HT1080 (cell line): ENCODE data around the gene DCTN1. TPM values are rescaled to one million over a fixed set of nuclear protein-coding genes. Genes with fewer than 3 reads are reported as not detected.
"Not testable (repeated sequence)": the region's sequence is repeated elsewhere in the genome, so short reads cannot be mapped to it uniquely, and the experiment has no call there.

Experiments used
- DNase-seq: peaks from one replicate; pipeline ENCODE4 v3.0.0-alpha.2; 2015; ENCODE audit warnings: low read depth
- polyA plus RNA-seq, 2 experiments: library from polyadenylated mRNA; depleted of rRNA; stranded (reverse); fragments of >200 nt; gene quantifications; 2 replicates each; pipeline ENCODE4 v1.2.3, GENCODE V29; 2015
- total RNA-seq: library from RNA; depleted of rRNA; stranded (reverse); fragments of >200 nt; shearing (Covaris generic); gene quantifications from 2 replicates; pipeline ENCODE4 v1.2.3, GENCODE V29; 2014; rRNA removed

The DCTN1 gene
- total RNA-seq: 73.0 and 84.6 TPM in 2 replicates
- polyA plus RNA-seq (2015; cell fraction: cytosol; rRNA removed): 47.5 and 54.4 TPM in 2 replicates
- 85.8 and 101 TPM in 2 replicates for polyA plus RNA-seq (2015; cell fraction: nucleus; rRNA removed)

DNA sequence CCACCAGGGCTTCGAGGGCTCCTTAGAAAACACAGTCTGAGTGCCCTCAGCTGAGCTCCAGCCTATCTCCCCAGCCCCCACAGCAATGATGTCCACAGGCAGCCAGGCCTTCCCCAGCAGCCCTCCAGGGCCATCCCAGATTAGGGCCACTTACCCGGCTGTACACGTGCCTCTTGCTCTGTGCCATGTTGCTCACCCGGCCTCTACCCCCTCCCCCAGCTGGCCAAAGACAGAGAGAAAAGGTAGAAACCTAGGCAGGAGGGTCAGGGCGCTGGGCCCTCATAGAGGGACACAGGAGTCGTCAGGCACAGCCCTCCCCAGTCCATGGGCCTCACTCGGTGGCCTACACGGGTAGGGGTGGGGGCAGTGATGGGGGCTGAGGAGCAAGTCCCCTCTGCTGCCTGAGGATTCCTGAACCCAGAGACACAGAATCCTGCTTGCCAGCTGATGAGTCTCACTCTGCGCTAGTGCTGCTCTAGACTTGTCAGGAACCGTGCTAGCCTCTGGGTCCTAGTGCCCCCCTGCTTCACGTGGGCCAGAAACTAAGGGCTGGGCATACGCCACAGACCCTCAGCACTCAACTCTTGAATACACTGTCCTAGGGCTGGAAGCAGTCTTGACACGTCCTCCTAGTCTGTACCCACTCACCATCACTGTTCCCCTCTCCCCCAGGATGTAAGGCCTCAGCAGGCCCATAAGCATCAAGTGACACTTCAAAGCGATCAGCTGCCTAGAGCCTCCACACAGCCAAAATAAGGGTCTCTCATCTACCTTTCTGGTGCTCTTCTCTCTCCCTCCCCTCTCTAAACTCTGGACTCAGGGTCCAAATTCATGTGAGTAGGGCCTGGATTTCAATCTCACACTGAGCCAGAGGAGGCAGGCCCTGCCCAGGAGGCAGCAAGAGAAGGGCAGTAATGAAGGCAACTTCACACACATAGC lies at the start of gene DCTN1:
Gene DCTN1 (minus strand): TSS at position 461 of the 939 bp plus-strand sequence. CDS start 274 bp downstream, at position 187.
- peak; percentile 26 for DNase-seq

- DNase-seq: no peak
Measured at GRCh38 chr2:74428675-74429074, 48.6 kb upstream of the DCTN1 start.

DNA sequence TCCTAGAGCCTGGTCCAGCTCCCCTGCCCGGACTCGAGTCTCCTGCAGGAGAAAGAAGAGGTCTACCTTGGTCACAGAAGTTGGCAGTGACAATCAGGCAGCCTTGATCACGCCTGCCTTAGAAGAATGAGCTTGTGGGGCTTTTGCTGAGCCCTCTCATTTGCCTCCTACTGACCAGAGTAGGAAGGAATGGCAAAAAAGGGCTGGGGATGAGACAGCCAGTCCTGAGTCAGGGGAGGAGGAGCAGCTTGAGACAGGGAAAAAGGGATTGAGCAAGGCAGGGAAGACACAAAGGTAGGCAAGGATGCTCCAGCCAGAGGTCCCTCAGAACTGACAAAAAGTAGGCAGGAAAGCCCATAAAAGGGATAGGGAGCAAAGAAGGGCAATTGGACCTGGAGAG lies 47.4 kb upstream of the DCTN1 start:
- DNase-seq: no peak

DNA sequence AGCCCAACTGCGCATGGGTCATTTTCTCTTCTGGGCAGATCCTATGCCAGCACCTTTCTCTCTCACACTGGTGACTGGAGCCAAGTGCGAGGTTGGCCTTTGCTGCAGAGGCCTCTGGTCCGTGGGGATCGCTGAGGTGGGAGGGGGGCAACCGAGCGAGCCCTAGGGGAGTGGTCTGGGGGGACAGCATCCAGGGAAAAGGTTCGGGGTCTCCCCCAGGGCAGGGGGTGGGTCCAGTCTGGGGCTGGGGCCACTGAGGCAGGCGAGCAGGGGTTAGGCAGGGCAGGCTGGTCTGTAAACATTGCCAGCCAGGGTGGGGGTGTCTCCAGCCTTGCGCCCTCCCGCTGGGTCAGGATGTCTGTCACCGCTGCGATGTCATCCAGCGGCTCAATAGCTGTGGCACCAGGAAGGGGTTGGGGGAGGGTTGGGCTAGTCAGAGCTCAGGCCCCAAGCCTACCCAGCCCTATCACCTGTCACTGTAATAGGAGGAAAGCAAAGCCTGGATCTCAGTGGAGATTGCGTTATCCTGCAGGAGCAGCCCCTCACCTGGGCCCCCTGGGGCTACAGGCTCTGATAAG lies 46.2 kb upstream of the DCTN1 start:
- DNase-seq: no peak

GRCh38 chr2:74425523-74425922 lies 45.4 kb upstream of the DCTN1 start:
- DNase-seq: no peak

DNA sequence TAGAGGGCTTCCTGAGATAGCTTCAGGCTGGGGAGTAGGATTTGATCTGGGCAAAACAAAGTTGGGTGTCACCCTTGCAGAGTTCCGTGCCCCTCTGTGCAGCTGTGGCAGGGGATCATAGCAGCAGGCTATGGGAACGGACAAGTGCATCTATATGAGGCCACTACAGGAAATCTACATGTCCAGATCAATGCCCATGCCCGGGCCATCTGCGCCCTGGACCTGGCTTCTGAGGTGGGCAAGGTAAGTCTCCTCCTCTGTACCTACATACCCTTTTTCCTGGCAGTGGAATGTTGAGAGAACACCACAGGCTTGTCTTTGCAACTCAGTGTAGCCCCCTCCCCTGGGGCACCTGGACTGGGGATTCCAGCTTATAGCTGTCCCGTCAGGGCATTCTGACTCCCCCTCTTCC lies 44.9 kb upstream of the DCTN1 start:
- DNase-seq: no peak

GRCh38 chr2:74424139-74424992 lies 44.3 kb upstream of the DCTN1 start:
- DNase-seq: no peak

DNA sequence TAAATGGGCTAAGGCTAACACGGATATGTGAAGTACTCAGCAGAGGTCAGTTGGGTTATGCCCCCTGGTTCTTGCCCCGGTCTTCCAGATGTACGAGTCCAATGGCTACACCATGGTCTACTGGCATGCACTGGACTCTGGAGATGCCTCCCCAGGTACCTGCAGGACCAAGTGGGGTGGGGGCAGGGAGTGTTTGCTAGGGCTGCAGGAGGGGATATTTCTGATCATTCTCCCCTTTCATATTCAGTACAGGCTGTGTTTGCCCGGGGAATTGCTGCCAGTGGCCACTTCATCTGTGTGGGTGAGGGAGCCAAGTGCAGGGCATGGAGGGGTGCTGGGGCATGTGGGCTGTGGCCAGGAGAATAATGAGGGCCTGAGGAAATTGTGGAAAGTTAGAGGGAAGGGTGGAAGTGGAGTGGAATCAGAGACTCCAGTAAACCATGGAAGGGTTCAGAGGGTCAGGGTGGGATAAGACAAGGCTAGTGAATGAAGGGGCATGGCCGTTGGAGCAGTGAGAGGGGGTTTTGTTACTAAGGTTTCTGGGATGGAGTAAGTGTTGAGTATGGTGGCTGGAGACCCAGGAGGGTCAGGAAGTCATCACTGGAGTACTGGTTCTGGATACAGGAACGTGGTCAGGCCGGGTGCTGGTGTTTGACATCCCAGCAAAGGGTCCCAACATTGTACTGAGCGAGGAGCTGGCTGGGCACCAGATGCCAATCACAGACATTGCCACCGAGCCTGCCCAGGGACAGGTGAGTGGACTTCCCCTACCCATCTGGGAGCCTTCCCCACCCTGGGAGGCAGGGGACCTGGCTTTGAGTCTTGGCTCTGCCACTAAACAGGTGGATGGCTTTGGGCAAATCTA lies 43.4 kb upstream of the DCTN1 start:
- DNase-seq: no peak

DNA sequence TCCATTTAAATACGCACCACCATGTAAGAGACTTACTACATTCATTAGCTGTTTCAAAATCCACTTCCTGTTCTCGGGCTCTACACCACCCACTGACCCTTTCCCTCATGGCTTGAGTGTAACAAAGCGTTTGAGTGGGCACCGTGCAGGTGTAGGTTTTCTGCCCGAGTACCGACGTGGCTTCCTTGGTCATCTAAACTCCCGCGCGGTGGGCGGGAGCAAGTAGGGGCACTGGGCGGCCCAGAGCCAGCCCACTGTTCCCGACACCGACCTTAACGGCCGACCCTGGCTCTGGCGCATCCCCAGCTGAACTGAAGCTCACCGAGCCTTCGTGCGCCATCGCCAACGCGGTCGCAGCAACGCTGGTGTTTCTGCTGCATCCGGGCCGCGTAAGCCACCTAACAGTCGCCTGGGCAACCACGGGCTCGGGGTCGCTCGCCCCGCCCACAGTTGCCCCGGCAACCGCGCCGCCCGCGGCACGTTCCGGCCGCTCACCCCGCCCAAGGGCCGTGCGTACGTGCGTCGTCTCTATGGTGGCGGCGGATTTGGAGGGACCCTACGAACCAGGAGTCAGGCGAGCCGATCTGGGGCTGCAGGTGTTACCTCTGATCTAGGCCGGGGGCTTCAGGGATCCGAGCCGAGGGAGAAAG lies 41.2 kb upstream of the DCTN1 start, which contains the start of the genes C2orf81 and WDR54:
Gene C2orf81 (minus strand): TSS at position 399 of the 650 bp plus-strand sequence. CDS start 59 bp downstream, at position 340.
Gene WDR54 (plus strand): TSS at position 510 of the 650 bp plus-strand sequence. CDS start 424 bp downstream, outside the sequence.
- DNase-seq: peak; percentile 93

DNA sequence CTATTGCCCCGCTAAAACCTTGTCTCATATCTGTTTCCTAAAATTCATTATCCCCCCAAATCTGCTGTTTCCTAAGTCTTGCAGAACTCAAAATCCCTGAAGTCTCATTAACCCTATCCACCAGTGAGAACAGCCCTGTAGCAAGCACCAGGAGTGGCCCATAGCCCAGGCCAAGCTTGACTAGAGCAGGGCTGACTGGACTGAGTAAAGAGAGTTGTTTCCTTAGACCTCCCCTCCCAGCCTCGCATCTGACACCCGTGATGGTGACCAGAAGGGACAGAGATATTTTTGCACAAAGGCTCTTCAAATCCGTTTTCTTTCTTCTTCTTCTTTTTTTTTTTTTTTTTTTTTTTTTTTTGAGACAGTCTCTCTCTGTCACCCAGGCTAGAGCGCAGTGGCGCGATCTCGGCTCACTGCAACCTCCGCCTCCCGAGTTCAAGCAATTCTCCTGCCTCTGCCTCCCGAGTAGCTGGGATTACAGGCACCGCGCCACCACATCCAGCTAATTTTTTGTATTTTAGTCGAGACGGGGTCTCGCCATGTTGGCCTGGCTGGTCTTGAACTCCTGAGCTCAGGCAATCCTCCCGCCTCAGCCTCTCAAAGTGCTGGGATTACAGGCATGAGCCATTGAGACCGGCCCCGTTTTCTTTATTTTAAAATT lies 40.5 kb upstream of the DCTN1 start:
- DNase-seq: not testable (repeated sequence)

DNA sequence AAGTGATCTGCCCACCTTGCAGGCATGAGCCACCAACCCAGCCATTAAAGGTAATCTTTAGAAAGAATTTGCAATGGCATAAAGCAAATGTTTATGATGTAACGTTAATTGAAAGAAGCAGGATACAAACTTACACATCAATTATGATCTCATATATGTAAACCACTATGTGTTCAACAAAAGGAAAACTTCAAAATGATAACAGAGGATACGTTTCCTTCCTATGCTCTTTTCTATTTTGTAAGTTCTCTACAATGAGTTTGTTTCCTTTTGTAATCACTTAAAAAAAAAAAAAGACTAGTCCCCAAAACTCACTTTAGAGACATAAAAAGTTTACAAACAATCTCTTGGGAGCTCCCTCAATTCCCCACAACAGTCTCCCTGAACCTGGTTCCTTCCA lies 39.9 kb upstream of the DCTN1 start:
- DNase-seq: no peak

- DNase-seq: no peak
Measured at GRCh38 chr2:74419345-74419744, 39.2 kb upstream of the DCTN1 start.

DNA sequence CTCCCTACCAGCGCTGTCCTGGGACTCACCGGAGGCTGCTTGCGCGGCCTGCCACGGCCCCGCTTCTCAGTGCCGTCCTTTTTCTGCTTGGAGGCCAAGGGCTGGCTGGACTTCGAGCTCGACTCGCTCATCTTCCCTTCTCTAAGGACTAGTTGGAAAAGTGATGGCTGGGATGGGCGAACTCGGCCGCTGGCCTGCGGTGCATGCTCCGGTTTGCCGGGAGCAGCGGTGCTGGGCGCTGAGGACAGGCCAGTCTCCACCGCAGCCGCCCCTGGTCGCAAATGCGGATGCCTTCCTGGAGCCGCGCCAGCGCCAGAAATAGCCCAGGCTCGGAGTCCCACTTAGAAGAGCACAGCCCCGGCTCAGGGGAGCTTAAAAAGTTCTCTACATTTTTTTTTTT lies 38.2 kb upstream of the DCTN1 start:
- DNase-seq: no peak

DNA sequence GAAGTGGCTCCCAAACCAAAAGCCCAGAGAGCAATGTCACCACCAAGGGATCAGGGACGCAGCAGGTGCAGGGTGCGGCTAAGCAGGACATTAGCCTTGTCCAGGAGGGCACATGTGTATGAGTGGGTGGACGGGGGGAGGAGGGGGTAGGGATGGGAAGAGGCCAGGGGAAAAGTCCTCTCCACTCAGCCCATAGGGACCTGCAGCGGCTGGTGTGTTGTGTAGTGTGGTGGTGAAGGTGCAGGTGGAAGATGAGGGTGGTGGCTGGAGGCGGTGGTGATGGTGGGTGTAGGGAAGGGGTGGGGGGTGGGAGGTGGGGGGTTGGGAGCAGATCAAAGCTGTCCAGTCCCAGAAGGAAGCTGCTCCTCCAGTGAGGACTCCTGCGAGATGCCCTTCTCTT lies 37.7 kb upstream of the DCTN1 start:
- no peak for DNase-seq

- DNase-seq: no peak
Measured at GRCh38 chr2:74417197-74417596, 37.1 kb upstream of the DCTN1 start.

DNA sequence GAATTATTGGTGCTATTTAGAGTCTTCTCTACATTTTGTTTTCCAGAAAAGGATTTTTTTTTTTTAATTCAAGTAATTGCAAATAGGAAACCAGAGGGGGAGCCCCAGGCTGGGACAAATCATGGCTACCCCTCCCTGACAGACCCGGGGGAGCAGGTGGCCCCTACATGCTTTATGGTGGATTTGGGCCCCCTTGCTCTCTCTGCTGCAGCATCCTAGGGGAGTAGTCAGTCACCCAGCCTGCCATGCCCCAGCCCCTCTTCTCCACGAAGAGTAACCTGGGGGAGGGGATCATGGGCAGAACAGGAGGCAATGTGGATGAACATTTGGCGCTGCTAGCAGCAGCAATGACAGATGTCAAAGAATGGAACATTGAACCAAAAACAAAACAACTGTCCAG lies 36.7 kb upstream of the DCTN1 start:
- no peak for DNase-seq

GRCh38 chr2:74415762-74416395 lies 35.8 kb upstream of the DCTN1 start:
- no peak for DNase-seq

DNA sequence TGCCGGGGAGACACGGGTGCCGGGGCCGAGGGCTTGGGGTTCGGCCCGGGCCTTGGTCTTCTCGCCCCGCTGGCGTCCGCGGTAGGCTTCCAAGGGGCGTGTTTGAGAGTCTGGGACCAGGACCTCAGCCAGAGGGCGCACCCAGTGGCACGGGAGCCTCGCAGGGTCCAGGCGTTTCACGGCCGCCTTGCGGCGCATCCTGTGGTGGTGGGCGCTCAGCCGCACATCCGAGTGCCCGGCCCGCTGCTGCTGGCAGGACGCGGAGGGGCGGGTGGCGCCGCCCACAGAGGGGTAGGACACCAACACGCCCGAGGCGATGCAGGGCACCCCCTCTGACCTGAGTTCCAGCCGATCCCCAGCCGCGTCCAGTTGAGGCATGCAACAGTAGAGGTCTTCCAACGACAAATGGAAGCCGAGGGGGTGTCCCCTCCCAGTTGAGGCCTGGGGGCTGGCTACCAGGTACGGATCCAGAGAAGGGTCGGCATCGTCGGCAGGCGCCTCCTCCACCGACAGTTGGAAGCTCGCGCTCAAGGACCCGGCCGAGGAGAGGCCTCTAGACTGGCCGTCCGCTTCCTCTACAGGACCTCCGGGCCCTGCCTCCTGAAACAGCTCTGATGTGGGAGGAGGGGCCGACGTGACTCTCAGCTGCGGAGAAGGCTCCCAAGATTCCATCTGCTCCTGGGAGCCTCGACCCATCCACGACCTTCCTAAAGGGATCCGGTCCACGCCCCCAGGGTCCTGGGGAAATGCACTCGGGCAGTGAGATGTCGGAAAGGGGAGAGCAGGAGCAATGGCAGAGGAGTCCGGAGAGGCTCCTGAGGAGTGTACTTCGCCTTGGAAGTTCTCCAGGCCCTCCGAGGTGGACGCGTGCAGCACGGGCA lies 35.0 kb upstream of the DCTN1 start:
- DNase-seq: no peak
